OCI-M2 (cell line): ENCODE results near the gene LDLRAD1.
"Not testable (repeated sequence)": the region's sequence is repeated elsewhere in the genome, so short reads cannot be mapped to it uniquely, and the experiment has no call there.

Experiments
- DNase-seq: peaks from one replicate; lab custom pipeline; 2025; ENCODE audit not compliant: unreplicated experiment; lab: John Stamatoyannopoulos, UW

LDLRAD1 gene, protein sequence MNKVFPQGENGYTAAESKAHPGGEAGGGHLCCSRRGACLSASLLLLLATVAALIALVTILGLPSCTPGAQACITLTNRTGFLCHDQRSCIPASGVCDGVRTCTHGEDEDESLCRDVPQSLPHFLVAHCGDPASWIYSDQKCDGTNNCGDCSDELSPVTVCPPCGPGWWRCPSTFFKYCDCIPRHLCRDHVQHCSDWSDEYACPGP

GRCh38 chr1:54017979-54018378 is at the start of gene LDLRAD1:
Gene LDLRAD1 (minus strand): TSS chr1:54018186. CDS start chr1:54018112, 74 bp downstream.
- DNase-seq, result no peak

DNA sequence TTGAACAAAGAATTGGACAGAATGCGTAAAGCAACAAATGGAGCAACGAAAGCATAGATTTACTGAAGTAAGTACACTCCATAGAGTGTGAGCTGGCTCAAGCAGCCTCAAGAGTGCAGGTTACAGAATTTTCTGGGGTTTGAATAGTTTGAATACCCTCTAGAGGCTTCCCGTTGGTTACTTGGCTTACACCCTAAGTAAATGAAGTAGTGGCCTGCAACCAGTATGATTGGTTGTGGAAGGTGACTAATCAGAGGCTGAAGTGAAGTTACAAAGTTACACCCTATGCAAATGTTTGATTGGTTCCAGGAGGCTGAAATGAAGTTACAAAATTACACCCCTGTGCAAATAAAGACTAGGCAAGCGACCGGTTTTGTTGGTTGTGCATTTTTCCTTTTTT is 46.3 kb upstream of the LDLRAD1 start:
- DNase-seq, result no peak

- DNase-seq, result no peak
Measured at GRCh38 chr1:54054438-54054749, 36.4 kb upstream of the LDLRAD1 start.

GRCh38 chr1:54053745-54054437 is 35.9 kb upstream of the LDLRAD1 start:
- DNase-seq, result no peak

- DNase-seq, result peak; percentile 66
Measured at GRCh38 chr1:54052934-54053744, 35.2 kb upstream of the LDLRAD1 start, which contains the start of the genes TCEANC2 and TMEM59. Gene TCEANC2 (plus strand): TSS chr1:54053608. CDS start chr1:54054423, 815 bp downstream. Gene TMEM59 (minus strand): TSS chr1:54053204. CDS start chr1:54053188, 16 bp downstream.

DNA sequence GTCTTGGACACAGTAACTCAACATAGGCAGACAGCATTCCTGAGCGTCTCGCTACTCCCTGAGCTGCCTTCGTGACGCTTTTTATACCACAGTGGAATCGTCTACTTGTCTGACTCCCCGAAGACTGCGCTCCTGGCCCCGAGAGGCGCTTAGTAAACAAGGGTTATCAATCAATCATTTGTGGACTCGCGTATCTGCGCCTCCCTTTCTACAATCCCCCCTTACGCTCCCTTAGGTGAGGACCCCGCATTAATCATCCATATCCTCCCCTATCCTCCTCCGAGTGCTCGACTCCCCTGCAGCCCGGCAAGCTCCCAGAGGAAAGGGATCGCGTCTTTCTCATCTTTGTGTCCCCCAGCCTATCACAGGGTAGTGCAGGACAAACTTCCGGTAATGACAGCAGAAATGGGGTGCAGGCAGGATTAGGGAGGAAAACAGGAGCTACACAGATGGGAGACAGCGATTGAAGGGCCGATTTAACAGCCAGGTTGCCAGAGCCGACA is 34.5 kb upstream of the LDLRAD1 start:
- no peak for DNase-seq

DNA sequence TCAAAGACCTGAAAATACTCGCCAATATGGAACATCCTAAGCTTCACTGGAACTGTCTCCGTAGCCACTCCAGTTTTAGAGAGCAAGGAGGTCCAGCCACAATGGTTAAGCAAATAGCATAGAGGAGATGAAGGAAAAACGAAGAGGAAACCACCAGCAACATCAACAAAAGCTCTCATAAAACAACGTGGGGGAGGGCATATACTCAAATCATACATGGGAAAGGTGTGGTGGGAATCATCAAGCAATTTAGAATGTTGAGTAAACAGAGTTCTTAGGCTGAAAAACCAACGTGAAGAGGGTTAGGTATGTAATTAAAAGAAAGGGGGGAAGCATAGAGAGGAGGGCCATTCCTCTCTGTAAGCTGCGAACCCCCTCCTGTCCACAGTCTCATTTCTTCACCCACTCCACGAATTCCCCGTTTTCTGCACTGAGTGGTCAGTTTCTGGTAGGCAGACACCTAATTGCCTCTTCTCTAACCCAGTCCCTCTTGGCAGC is 34.0 kb upstream of the LDLRAD1 start:
- no peak for DNase-seq

- DNase-seq, result not testable (repeated sequence)
Measured at GRCh38 chr1:54050435-54050834, 32.4 kb upstream of the LDLRAD1 start.

- DNase-seq, result no peak
Measured at GRCh38 chr1:54047384-54048305, 29.7 kb upstream of the LDLRAD1 start.

DNA sequence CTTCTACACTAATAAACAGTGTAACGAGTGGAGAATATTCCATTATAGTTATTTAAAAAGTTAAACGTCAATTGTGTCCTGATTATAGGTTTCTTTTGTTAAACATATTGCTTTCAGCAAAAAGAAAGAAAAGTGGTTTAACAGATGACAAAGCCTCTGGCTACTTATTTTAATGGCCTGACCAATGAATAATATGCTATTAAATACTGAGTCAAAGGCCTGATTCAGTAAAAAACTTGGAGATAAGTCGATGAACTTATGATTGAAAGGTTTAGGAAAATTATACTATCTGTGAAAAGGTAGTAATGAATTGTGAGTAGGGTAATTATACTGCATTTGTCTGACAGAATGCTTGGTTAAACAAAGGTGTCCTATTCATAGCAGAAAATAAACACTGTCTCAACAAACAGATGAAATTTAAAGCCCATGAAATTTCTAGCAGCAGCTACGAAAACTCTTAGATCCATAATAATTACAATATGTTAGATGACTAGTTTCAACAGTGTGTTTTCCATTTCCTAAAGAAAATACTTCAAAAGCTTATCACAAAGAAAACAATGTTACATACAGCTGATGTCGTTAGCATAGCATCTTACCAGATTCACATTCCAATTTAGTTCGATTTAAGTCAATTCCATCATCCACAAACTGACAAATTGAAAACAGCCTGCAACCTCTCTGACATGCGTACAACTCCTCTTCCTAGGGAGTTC is 28.8 kb upstream of the LDLRAD1 start:
- no peak for DNase-seq

- DNase-seq, result no peak
Measured at GRCh38 chr1:54045496-54045895, 27.5 kb upstream of the LDLRAD1 start.

- DNase-seq, result no peak
Measured at GRCh38 chr1:54041806-54042205, 23.8 kb upstream of the LDLRAD1 start.

DNA sequence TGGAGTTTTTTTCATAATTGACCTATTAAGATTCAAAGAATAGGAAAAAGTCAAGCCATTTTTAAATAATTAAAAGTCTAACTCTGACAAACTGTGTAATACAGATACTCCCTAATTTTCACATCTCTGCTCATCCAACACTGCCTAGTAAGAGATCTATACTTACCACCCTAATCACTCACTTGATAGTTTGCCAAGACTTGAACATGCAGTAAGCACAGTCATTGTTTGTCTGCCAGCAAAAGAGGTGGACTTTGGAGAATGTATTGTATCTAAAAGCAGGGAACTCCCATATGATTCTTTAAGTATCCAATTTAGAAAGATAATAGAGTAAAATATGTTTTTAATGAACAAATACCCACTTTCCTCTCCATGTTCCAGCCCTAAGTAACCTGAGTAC is 19.5 kb upstream of the LDLRAD1 start:
- no peak for DNase-seq

GRCh38 chr1:54028306-54029251 is 10.6 kb upstream of the LDLRAD1 start:
- no peak for DNase-seq

GRCh38 chr1:54027848-54028247 is 9.9 kb upstream of the LDLRAD1 start:
- no peak for DNase-seq

- not testable (repeated sequence) for DNase-seq
Measured at GRCh38 chr1:54024811-54025210, 6.8 kb upstream of the LDLRAD1 start.

DNA sequence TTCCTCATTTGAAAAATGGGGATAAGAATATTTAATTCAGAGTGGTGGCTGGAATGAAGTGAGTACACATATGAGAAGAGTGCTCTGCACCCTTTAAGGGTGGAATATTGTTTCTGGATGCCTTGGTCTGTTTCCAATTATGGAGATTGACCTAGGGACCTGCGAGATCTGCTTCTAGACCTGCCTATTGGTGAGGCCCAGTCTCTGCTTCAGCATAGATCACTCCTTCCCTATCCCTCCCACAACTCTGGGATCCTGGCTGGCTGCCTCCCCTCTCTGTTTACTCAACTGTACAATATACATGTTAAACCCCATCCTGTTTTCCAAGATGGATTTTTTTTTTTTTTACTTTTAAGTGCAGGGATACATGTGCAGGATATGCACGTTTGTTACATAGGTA is 6.4 kb upstream of the LDLRAD1 start:
- no peak for DNase-seq

DNA sequence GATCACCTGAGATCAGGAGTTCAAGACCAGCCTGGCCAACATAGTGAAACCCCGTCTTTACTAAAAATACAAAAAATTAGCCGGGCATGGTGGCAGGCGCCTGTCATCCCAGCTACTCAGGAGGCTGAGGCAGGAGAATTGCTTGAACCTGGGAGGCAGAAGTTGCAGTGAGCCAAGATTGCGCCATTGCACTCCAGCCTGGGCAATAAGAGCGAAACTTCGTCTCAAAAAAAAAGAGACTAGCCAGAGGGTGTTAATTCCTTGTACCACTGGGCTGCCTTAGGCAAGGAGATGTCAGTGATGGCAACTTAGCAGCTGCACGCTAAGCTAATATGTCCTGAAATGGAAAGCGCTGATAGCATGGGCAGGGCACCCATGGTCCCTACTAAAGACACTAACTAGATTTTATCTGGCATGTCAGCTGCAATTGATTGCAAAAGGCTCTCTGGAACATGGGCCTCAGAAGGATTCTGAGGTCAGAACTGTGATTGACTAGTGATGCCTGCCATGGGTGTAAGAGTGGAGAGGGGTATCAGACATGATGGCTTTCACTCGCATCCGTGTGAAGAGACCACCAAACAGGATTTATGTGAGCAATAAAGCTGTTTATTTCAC is 1.7 kb upstream of the LDLRAD1 start:
- not testable (repeated sequence) for DNase-seq
